LNCaP clone FGC (cell line): Measurements from ENCODE around the gene NT5C1B.

Experiments used
- DNase-seq: peaks from one replicate; pipeline ENCODE4 v3.0.0-alpha.2; 2011; ENCODE audit warnings: low read depth
- H3K4me3 ChIP-seq: 2 replicates; pipeline ENCODE4 v1.5.1; 2011; ENCODE audit warnings: mild to moderate bottlenecking, low read depth, low read length, control low read depth
- TF ChIP-seq, protein P1 (sequence below): IDR thresholded peaks from 2 replicates; pipeline ENCODE4 v1.5.1; 2012; ENCODE audit warnings: mild to moderate bottlenecking; ENCODE audit not compliant: control insufficient read depth, insufficient read depth; ENCODE audit errors: extremely low read depth

Gene NT5C1B

DNA sequence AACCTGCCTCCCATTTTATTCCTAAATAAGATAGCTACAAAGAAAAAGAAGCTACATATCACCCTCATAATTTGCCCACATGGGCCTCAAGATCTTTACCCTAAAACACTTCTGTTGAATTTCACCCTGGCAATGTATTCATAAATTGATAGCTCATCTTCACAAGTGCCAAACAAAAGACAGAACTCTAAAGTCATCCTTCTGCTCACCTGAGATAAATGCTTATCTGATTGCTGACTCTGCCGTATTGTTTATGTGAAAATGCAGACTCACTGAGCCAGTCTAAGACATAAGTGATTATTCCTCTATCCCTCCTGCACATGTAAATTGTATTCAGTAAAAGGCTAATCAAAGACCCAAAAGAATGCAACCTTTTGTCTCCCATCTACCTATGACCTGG lies 30.9 kb downstream of the NT5C1B start:
- no peak for DNase-seq
- TF ChIP-seq, protein P1, sequence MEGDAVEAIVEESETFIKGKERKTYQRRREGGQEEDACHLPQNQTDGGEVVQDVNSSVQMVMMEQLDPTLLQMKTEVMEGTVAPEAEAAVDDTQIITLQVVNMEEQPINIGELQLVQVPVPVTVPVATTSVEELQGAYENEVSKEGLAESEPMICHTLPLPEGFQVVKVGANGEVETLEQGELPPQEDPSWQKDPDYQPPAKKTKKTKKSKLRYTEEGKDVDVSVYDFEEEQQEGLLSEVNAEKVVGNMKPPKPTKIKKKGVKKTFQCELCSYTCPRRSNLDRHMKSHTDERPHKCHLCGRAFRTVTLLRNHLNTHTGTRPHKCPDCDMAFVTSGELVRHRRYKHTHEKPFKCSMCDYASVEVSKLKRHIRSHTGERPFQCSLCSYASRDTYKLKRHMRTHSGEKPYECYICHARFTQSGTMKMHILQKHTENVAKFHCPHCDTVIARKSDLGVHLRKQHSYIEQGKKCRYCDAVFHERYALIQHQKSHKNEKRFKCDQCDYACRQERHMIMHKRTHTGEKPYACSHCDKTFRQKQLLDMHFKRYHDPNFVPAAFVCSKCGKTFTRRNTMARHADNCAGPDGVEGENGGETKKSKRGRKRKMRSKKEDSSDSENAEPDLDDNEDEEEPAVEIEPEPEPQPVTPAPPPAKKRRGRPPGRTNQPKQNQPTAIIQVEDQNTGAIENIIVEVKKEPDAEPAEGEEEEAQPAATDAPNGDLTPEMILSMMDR: no peak
- H3K4me3 ChIP-seq: no peak overlapping the region

DNA sequence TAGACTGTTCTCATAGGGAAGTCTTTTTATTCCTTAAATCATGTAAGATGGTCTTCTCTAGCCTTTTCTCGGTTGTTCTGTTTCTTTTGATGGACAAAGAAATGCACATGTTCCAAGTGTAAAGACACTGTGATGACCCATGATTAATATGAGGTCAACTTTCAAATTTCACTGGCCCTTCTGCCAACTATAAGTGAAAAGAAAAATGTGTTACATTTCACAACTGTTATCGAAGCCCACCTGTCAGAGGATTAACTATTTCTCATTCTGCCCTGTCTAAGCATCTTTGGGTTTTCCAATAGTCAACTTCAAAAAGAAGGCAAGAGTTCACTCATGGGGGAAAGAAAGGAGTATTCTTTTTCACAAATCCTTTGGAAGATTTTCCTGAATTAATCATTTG lies 32.2 kb downstream of the NT5C1B start:
- TF ChIP-seq, protein P1: no peak
- no peak overlapping the region for H3K4me3 ChIP-seq
- no peak for DNase-seq

DNA sequence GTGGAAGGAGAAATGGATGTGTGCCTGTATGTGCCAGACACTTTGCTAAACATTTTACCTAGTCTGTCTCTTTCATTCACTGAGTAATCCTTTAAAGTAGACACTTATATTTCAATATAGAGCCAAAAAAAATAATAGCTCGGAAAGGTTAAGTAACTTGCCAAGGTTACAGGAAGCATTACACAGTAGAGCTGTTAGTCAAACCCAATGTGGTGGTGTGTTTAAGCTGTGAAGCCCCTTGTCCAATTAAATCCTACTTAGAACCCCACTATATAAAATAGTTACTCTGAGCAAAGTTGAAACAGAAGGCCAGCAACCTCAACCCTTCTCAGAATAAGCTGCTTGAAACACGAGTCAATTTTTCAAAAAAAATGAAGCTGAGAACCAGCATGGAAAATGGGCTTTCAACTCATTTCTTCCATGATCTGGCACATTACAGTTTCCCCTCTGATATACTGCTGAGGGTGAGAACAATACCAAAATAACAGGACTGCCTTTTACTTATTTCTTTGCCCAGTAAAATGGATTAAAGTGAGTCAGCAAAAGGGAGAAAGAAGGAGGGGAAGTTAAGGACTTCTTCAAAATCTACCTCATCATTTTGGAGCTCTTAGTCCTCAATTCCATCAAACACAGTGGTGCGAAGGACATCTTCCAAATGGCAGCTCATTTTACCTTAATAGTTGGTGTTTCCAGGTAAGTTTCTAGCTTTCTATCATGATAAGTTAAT lies 36.9 kb downstream of the NT5C1B start:
- no peak overlapping the region for H3K4me3 ChIP-seq
- TF ChIP-seq, protein P1: no peak
- DNase-seq: no peak

DNA sequence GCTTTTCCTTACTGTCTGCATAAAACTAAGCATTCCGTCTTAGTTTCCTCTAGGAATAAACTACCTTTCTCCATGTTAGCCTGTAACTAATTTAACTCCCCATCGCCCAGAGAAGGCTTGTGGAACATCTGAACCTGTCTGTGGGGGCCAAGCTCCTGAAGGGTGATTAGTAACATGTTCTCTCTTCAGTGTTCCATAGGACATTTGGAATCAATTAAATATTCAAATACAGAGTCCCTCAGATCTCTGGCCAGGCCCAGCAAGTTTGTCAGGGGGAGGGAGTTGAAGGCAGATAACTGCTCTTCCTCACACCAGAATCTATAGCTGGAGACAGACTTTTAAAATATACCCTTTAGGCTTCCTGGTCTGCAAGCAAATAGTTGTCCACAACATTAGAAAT lies 37.7 kb downstream of the NT5C1B start:
- TF ChIP-seq, protein P1: no peak
- no peak for DNase-seq
- H3K4me3 ChIP-seq: no peak overlapping the region

DNA sequence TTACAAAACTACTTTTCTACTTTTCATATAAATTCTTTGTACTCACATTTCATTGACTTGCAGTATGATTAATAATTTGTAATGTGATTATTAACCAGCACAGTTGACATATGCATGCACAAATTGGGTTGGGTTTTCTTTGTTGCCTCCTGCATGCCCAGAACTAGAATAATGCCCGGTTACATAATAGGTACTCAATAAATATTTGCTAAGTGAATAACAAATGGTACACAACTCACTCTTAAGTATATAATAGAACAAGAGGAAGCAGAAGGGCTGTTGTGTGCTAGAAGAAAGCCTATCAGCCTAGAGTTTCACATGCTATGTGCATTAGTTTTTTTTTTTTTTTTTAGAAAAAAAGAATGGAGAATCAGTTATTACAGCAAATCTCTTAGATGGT lies 38.2 kb downstream of the NT5C1B start:
- no peak for DNase-seq
- TF ChIP-seq, protein P1: no peak
- no peak overlapping the region for H3K4me3 ChIP-seq

DNA sequence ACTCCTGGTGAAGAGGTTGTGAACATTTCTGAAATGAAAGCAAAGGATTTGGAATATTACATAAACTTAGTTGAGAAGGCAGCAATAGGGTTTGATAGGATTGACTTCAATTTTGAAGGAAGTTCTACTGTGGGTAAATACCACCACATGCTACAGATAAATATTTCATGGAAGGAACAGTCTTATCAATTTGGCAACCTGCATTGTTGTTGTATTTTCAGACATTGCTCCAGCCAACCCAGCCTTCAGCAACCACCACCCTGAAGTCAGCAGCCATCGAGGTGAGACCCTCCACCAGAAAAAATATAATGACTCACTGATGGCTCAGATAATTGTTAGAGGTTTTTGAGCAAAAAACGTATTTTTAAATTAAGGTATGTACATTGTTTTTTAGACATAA lies 38.9 kb downstream of the NT5C1B start:
- no peak overlapping the region for H3K4me3 ChIP-seq
- DNase-seq: no peak
- TF ChIP-seq, protein P1: no peak

DNA sequence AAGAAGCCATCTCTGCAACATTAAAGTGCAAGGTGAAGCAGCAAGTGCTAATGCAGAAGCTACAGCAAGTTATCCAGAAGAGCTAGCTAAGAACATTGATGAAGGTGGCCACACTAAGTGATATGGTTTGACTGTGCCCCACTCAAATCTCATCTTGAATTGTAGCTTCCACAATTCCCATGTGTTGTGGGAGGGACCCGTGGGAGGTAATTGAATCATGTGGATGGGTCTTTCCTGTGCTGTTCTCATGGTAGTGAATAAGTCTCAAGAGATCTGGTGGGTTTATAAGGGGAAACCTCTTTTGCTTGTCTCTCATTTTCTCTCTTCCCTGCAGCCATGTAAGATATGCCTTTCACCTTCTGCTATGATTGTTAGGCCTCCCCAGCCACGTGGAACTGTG lies 40.3 kb downstream of the NT5C1B start:
- TF ChIP-seq, protein P1: no peak
- H3K4me3 ChIP-seq: no peak overlapping the region
- DNase-seq: no peak
